Measurements from ENCODE around the gene QRFP.

Gene QRFP

DNA sequence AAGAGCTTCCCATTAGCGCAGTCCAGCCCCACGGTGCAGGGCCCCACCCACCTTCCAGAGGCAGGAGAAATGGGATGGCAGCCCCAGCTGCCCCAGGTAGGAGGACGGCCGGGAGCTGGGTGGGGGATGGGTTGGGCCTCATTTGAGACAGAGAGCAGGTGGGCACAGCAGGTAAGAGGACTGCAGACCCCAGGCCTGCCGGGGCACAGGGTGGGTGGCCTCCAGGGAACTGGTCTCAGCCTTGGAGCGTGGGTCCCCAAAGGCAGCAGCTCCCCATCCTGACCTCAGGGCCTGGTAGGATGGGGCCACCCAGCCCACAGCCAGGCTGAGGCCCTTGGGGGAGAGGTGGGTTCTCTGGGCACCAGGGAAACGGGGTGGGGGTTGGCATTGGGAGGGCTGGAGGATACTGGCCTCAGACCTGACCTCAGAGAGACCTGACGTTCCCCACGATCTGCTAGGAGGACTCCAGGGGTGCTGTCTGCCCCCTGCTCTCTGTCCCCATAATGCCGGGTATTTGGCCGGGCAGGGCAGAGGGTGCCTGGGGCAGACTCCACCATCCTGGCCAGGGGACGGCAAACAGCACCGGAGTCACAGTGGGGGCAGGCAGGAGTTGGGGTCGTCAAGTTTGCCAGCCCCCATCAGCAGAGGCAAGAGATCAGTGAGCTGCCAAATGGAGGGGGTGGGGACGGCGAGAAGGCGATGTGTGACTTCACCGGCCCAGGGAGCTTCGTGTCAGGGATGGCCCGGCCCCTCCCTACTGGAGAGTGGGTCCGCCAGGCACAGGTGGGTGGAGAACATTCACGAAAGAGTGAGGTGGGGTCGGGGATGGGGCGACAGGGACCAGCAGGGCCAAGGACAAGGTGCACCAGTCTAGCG lies 6.8 kb upstream of the QRFP start:
- no peak for DNase-seq

- no peak for DNase-seq
These were observed 5.9 kb upstream of the QRFP start for GRCh38 chr9:130902204-130903185.

DNA sequence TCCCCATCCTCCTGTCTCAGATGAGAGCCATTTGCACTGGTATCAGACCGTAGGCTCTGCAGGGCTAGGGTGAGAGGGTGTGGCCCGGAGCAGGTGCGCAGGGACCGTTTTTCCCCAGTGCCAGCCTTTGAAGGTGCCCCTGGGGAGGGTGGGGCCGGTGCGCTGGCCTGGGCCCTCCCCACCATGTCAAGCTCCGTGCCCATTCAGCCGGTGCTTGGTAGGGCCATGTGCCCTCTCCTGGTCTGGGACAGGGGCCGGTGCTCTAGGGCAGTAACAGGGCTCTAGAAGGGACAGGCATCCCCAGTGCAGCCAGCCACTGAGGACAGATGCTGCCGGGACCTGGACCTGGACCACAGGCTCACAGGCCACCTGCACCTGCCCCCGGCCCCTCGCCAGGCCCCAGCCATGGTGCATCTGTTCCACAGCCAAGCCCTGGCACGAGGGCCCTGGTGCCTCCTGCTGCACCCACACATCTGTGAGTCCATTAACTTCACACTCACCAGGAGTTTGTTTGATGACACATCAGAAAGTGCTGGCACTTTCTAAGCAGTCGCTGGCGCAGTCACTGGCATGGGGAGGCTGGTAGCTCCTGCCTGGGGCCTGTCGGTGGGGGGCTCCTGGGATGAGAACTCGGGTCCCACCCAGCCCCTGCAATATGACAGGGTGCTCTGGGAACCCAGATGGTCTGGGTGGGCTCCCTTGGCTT lies 5.0 kb upstream of the QRFP start:
- DNase-seq = no peak

GRCh38 chr9:130900701-130901497 lies 4.3 kb upstream of the QRFP start:
- no peak for DNase-seq

DNA sequence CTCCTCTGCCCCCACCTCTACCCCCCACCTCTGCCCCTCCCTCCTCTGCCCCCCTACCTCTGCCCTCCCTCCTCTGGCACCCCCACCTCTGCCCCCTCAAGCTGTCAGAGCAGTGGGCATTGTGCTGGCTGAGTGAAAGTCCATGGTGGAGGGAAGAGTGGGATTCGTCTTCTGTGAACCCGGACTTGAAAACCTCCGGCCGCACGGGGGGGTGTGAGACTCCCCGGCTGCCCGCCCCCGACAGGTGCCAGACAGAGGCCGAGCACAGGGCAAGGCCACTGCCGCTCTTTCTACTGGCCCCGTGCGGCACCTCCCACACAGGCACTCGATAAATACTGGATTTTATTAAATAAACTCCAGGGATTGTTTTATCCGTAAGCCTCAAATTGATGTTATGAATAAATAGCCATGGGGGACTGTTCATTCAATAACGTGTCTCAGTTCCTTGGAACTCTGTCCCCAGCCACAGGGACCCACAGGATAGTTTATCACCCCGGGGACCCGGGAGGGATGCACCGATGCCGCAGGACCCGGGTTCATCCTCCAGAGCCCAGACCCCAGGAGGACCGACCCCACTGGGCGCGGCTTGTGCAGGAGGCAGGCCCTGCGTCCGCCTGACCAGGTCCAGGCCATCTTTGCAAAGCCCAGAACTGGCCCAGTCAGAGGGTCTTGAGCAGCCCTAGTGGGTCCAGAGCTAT lies 2.6 kb upstream of the QRFP start:
- no peak for DNase-seq

DNA sequence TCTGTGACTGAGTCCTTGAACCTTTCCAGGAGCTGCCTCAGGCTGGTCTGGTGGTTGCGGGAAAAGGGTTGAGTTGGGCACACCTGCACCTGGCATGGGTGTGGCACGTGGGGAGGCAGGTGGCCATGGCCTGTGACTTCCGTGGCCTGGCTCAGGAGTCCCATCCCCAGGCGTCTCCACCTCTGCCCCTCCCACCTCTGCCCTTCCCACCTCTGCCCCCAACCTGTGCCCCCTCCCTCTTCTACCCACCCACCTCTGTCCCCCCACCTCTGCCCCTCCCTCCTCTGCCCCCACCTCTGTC lies 1.9 kb upstream of the QRFP start:
- no peak for DNase-seq

DNA sequence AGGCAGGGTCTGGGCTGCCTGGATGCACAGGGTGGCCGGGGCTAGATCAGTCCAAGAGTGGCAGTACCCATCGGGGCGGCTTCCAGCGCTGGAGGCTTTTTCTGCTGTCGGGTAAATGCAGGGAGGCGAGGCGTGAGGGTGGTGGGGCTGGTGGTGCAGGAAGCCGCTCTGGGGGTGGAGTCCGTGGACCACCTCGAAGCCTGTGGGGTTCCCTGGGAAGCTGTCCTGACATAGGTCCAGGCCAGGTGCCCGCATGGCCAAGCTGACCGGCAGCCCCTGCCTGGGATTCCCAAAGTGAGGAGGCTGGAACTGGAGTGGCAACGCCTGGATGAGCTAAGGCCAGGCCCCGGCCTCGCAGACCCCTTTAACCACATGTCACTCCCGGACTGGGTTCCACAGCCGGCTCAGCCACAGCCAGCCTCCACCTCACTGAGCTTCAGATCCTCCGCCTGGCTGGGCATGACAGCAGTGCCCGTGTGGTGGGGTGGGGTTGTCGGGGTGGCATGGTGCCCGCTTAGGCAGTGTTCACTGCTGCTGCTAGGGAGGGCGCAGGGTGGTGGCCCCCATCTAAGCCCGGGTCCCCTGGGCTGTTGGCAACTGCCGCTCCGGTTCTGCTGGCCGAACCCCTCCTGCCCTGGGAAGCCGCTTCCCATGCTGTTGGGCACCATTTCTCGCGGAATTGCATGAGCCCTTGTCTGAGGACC lies 1.4 kb upstream of the QRFP start:
- DNase-seq = no peak

GRCh38 chr9:130897105-130897751 lies 616 bp upstream of the QRFP start:
- no peak for DNase-seq

- DNase-seq = no peak
These were observed 955 bp downstream of the QRFP start for GRCh38 chr9:130895481-130896232.

GRCh38 chr9:130895038-130895437 lies 1.6 kb downstream of the QRFP start:
- DNase-seq = no peak

GRCh38 chr9:130894546-130894945 lies 2.1 kb downstream of the QRFP start:
- no peak for DNase-seq

DNA sequence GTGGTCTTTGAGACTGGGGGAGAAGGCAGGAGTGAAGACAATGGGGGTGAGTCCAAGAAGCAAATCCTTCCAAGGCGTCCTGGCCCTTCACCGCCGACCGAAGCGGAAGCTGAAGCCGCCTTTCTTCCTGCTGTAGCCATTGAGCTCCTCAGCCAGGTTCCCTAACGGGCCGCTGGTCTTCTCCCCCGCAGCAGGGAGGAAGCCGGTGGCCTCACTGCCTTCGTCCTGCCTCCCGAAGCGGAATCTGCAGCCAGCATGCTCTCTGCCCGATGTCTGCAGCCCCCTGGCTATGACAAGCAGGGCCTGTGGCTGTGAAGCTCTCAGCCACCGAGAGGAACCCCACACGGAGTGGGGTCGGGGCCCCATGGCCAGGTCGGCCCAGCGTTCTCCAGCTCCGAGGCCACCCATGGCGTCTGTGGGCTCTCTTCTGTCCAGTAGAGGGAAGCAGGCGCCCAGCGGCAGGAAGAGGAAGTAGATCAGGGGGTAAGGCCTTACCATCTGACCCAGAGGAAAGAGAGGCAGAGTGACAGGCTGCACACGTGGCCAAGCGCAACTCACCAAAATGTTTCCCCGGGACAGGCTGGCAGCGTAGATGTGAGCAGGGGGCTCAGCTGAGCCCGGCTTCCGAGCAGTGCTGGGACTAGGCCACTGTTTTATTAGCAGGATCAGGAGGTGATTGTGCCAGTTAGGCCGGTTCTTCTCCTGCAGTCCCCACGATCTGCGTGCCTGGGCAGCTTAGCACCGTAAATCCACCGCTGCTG lies 3.1 kb downstream of the QRFP start:
- DNase-seq = no peak

GRCh38 chr9:130892477-130893304 lies 3.9 kb downstream of the QRFP start:
- DNase-seq = no peak

GRCh38 chr9:130891688-130892476 lies 4.7 kb downstream of the QRFP start:
- DNase-seq = no peak

GRCh38 chr9:130890870-130891687 lies 5.5 kb downstream of the QRFP start:
- no peak for DNase-seq

- no peak for DNase-seq
These were observed 6.5 kb downstream of the QRFP start for GRCh38 chr9:130890124-130890523.

Measured in SIG-M5 (cell line).